HL-60 (cell line): ENCODE data around the gene PPBP.

ENCODE experiments used
- GABPA ChIP-seq: IDR thresholded peaks from 2 replicates; pipeline ENCODE4 v1.6.1; 2012; ENCODE audit warnings: low read depth
- POLR2AphosphoS5 ChIP-seq: IDR thresholded peaks from 2 replicates; pipeline ENCODE4 v1.6.1; 2012; ENCODE audit warnings: low read depth
- SPI1 ChIP-seq: IDR thresholded peaks from 2 replicates; pipeline ENCODE4 v1.6.1; 2012; ENCODE audit warnings: low read depth, mild to moderate bottlenecking, borderline replicate concordance
- TF ChIP-seq, protein P1 (sequence below): IDR thresholded peaks from one replicate; pipeline ENCODE4 v1.5.1; 2011; ENCODE audit warnings: low read length, control low read depth, inconsistent platforms; ENCODE audit not compliant: insufficient read depth
- TF ChIP-seq, protein P2 (sequence below): IDR thresholded peaks from 2 replicates; pipeline ENCODE4 v1.6.1; 2012; ENCODE audit warnings: low read depth; ENCODE audit not compliant: insufficient replicate concordance

DNA sequence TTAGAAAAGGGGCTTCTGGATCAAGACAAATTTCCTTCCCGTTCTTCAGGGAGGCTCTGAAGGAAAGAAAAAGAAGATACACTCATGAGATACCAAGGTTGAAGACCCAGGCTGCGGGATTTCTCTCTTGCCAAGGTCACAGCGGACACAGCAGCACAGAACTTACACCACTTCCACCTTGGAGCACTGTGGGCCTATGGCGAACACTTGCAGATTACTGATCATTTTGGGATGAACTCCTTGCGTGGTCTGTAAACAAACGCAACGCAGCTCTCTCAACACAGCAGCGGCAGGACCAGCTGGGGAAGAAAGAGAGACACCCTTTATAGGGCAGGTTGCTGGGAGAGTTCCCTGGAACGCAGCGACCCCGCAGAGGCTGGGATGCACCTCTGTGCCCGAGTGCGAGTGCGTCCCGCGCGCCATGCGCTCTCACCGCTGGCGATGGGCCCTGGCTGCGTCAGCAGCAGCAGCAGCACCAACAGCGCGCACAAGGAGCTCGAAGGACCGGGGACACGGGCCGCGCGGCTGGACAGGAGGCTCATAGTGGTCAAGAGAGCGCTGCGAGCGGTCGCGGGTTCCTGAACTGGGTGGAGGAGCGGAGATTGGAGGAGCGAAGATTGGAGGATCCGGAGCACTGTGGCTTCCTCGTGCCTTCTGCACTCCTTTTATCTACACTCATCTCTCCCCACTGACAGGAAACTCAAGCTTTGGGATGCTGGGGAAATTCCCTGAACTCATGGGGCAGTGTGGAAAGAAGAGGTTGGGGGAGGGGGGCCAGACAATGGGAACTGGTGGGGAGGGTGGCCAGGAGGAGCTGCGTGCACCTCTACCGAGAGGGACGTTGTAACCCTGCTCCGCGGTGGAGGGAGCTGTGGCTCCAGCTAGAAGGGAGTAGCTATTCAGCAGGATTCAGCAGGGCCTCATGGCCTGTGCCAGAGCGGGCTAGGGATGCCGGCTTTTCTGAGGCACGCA, 10.3 kb upstream of the PPBP start, which contains the start of gene CXCL5:
- TF ChIP-seq, protein P1, sequence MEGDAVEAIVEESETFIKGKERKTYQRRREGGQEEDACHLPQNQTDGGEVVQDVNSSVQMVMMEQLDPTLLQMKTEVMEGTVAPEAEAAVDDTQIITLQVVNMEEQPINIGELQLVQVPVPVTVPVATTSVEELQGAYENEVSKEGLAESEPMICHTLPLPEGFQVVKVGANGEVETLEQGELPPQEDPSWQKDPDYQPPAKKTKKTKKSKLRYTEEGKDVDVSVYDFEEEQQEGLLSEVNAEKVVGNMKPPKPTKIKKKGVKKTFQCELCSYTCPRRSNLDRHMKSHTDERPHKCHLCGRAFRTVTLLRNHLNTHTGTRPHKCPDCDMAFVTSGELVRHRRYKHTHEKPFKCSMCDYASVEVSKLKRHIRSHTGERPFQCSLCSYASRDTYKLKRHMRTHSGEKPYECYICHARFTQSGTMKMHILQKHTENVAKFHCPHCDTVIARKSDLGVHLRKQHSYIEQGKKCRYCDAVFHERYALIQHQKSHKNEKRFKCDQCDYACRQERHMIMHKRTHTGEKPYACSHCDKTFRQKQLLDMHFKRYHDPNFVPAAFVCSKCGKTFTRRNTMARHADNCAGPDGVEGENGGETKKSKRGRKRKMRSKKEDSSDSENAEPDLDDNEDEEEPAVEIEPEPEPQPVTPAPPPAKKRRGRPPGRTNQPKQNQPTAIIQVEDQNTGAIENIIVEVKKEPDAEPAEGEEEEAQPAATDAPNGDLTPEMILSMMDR: no peak
- TF ChIP-seq POLR2AphosphoS5 (no peak), SPI1 (no peak), GABPA (no peak)
- TF ChIP-seq, protein P2, sequence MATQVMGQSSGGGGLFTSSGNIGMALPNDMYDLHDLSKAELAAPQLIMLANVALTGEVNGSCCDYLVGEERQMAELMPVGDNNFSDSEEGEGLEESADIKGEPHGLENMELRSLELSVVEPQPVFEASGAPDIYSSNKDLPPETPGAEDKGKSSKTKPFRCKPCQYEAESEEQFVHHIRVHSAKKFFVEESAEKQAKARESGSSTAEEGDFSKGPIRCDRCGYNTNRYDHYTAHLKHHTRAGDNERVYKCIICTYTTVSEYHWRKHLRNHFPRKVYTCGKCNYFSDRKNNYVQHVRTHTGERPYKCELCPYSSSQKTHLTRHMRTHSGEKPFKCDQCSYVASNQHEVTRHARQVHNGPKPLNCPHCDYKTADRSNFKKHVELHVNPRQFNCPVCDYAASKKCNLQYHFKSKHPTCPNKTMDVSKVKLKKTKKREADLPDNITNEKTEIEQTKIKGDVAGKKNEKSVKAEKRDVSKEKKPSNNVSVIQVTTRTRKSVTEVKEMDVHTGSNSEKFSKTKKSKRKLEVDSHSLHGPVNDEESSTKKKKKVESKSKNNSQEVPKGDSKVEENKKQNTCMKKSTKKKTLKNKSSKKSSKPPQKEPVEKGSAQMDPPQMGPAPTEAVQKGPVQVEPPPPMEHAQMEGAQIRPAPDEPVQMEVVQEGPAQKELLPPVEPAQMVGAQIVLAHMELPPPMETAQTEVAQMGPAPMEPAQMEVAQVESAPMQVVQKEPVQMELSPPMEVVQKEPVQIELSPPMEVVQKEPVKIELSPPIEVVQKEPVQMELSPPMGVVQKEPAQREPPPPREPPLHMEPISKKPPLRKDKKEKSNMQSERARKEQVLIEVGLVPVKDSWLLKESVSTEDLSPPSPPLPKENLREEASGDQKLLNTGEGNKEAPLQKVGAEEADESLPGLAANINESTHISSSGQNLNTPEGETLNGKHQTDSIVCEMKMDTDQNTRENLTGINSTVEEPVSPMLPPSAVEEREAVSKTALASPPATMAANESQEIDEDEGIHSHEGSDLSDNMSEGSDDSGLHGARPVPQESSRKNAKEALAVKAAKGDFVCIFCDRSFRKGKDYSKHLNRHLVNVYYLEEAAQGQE: no peak
